ENCODE measurements around the gene STK32C.
"Not testable (repeated sequence)": the region's sequence is repeated elsewhere in the genome, so short reads cannot be mapped to it uniquely, and the experiment has no call there.

Gene STK32C

GRCh38 chr10:132337854-132338253 lies 30.1 kb upstream of the STK32C start:
- DNase-seq, result not testable (repeated sequence)

GRCh38 chr10:132336919-132337407 lies 29.2 kb upstream of the STK32C start:
- no peak for DNase-seq

GRCh38 chr10:132336064-132336746 lies 28.5 kb upstream of the STK32C start:
- no peak for DNase-seq

GRCh38 chr10:132335189-132336063 lies 27.7 kb upstream of the STK32C start:
- no peak for DNase-seq

- DNase-seq, result no peak
These were observed 27.0 kb upstream of the STK32C start for GRCh38 chr10:132334631-132335188.

GRCh38 chr10:132333386-132333785 lies 25.6 kb upstream of the STK32C start:
- no peak for DNase-seq

GRCh38 chr10:132332433-132332754 lies 24.6 kb upstream of the STK32C start:
- DNase-seq, result no peak

- peak; percentile 79 for DNase-seq
These were observed 24.1 kb upstream of the STK32C start, which contains the start of gene LRRC27 for GRCh38 chr10:132331601-132332432. LRRC27 (plus strand) TSS chr10:132332193; CDS start chr10:132333525, 1,332 bp downstream.

GRCh38 chr10:132330486-132330833 lies 22.7 kb upstream of the STK32C start:
- no peak for DNase-seq

- DNase-seq, result peak; percentile 11
These were observed 22.1 kb upstream of the STK32C start for GRCh38 chr10:132329565-132330485.

GRCh38 chr10:132328738-132329137 lies 21.0 kb upstream of the STK32C start:
- DNase-seq, result no peak

GRCh38 chr10:132328106-132328505 lies 20.4 kb upstream of the STK32C start:
- no peak for DNase-seq

- no peak for DNase-seq
These were observed 19.2 kb upstream of the STK32C start for GRCh38 chr10:132326925-132327324.

- DNase-seq, result no peak
These were observed 18.7 kb upstream of the STK32C start for GRCh38 chr10:132326344-132326889.

- DNase-seq, result no peak
These were observed 16.4 kb upstream of the STK32C start for GRCh38 chr10:132324186-132324585.

GRCh38 chr10:132322586-132323048 lies 14.9 kb upstream of the STK32C start:
- no peak for DNase-seq

- DNase-seq, result no peak
These were observed 14.0 kb upstream of the STK32C start for GRCh38 chr10:132321726-132322125.

GRCh38 chr10:132320654-132321469 lies 13.1 kb upstream of the STK32C start:
- DNase-seq, result no peak

GRCh38 chr10:132319853-132320653 lies 12.3 kb upstream of the STK32C start:
- no peak for DNase-seq

GRCh38 chr10:132317477-132317876 lies 9.7 kb upstream of the STK32C start:
- DNase-seq, result not testable (repeated sequence)

Data from DMS79 treated with DMSO at 0.1 percent for 48 hours (cell line).